ENCODE measurements around the gene INVS. TPM values are rescaled to one million over a fixed set of nuclear protein-coding genes. Genes with fewer than 3 reads are reported as not detected.
"Not testable (repeated sequence)": the region's sequence is repeated elsewhere in the genome, so short reads cannot be mapped to it uniquely, and the experiment has no call there.

Gene INVS
- total and polyA plus RNA-seq, 2 of the 4 experiments (the other 2 are of a cell fraction) = 9.2 to 33.5 TPM

DNA sequence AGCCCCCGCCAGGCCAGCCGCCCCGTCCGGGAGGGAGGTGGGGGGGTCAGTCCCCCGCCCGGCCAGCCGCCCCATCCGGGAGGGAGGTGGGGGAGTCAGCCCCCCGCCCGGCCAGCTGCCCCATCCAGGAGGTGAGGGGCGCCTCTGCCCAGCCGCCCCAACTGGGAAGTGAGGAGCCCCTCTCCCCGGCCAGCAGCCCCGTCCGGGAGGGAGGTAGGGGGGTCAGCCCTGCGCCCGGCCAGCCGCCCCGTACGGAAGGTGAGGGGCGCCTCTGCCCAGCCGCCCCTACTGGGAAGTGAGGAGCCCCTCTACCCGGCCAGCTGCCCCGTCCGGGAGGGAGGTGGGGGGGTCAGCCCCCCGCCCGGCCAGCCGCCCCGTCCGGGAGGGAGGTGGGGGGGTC is 31.1 kb upstream of the INVS start:
- H2BK5ac ChIP-seq (ENCODE audit: low read depth, low read length, poor library complexity, severe bottlenecking); H2BK120ac ChIP-seq (ENCODE audit: low read depth, low read length); H4K8ac ChIP-seq (ENCODE audit: low read depth in 2 of 2, low read length in 2 of 2); H2AFZ ChIP-seq (replicated peaks; ENCODE audit: low read length, poor library complexity); CTCF ChIA-PET; H2BK15ac ChIP-seq (ENCODE audit: low read depth, low read length); dilution Hi-C loops (cut with HindIII; ENCODE audit: low sequenced_read_pairs, unreplicated experiment); H2BK20ac ChIP-seq (ENCODE audit: low read depth, low read length); H3K56ac ChIP-seq (ENCODE audit: extremely low read depth, insufficient read depth, low read length); H3K27ac ChIP-seq (ENCODE audit: insufficient read depth, low read length); H3K23ac ChIP-seq (ENCODE audit: low read depth, low read length); intact Hi-C loops (cut with micrococcal nuclease); H2AK5ac ChIP-seq (ENCODE audit: low read depth, low read length); H3K36me3 ChIP-seq (ENCODE audit: control insufficient read depth, insufficient read depth, low read length); H2AK9ac ChIP-seq (replicated peaks; ENCODE audit: low read depth, low read length, poor library complexity); H3K4ac ChIP-seq (ENCODE audit: low read depth, low read length); DNase-seq; H4K5ac ChIP-seq (ENCODE audit: low read depth, low read length); BruUV-seq (replicated peaks); in situ Hi-C loops (cut with MboI; ENCODE audit: low sequenced_read_pairs); H3K4me3 ChIP-seq (ENCODE audit: insufficient read depth, low read depth, low read length); H3K9me3 ChIP-seq (ENCODE audit: control insufficient read depth, insufficient read depth, low read length); H3K9ac ChIP-seq (ENCODE audit: low read depth, low read length); POLR2A ChIA-PET (ENCODE audit: unreplicated experiment); H3K14ac ChIP-seq (replicated peaks; ENCODE audit: low read depth, low read length); H4K91ac ChIP-seq (ENCODE audit: insufficient read depth, low read depth, low read length); ATAC-seq (ENCODE audit: low read depth); H3K9me1 ChIP-seq (ENCODE audit: insufficient read depth, low read length); H3K27me3 ChIP-seq (ENCODE audit: control insufficient read depth, insufficient read depth, low read length); H3K4me2 ChIP-seq (ENCODE audit: low read depth, low read length); H3K18ac ChIP-seq (ENCODE audit: low read depth, low read length): not testable (repeated sequence)
- peaks cover 14 to 46% of the 10 kb centered on the region in 2 experiments for H3K79me1 ChIP-seq (ENCODE audit: low read depth in 1 of 2, low read length in 2 of 2)
- H4K20me1 ChIP-seq (ENCODE audit: insufficient read depth, low read length) = peaks cover 13% of the 10 kb centered on the region; the same call in 1 of the 2 replicates
- H3K4me1 ChIP-seq (ENCODE audit: control insufficient read depth, insufficient read depth, low read length) = peaks cover 12% of the 10 kb centered on the region
- WGBS, 2 experiments (ENCODE audit: extremely low coverage in 2 of 2, insufficient read length in 1 of 2) = 97% methylated on average over 5 of the region's 30 CpGs; no CpG with 5 or more reads in 1 of the 2 experiments

DNA sequence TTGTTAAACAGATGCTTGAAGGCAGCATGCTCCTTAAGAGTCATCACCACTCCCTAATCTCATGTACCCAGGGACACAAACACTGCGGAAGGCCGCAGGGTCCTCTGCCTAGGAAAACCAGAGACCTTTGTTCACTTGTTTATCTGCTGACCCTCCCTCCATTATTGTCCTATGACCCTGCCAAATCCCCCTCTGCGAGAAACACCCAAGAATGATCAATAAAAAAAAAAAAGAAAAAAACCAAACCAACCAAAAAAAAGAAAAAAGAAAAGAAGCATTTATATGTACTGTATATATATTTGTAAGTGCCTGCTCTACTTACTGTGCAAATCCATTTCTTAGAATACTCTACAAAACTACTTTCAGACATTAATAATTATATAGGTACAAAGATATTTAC is 30.0 kb upstream of the INVS start:
- H4K5ac ChIP-seq (ENCODE audit: low read depth, low read length); intact Hi-C loops (cut with micrococcal nuclease); BruUV-seq (replicated peaks); H3K14ac ChIP-seq (replicated peaks; ENCODE audit: low read depth, low read length); H3K4me3 ChIP-seq (ENCODE audit: insufficient read depth, low read depth, low read length); dilution Hi-C loops (cut with HindIII; ENCODE audit: low sequenced_read_pairs, unreplicated experiment); POLR2A ChIA-PET (ENCODE audit: unreplicated experiment); H3K18ac ChIP-seq (ENCODE audit: low read depth, low read length); ATAC-seq (ENCODE audit: low read depth); H4K8ac ChIP-seq (ENCODE audit: low read depth in 2 of 2, low read length in 2 of 2); H3K27me3 ChIP-seq (ENCODE audit: control insufficient read depth, insufficient read depth, low read length); H2BK20ac ChIP-seq (ENCODE audit: low read depth, low read length); H3K4me2 ChIP-seq (ENCODE audit: low read depth, low read length); H4K91ac ChIP-seq (ENCODE audit: insufficient read depth, low read depth, low read length); DNase-seq; H3K27ac ChIP-seq (ENCODE audit: insufficient read depth, low read length); H3K56ac ChIP-seq (ENCODE audit: extremely low read depth, insufficient read depth, low read length); H2BK15ac ChIP-seq (ENCODE audit: low read depth, low read length); H2AFZ ChIP-seq (replicated peaks; ENCODE audit: low read length, poor library complexity); H3K9me3 ChIP-seq (ENCODE audit: control insufficient read depth, insufficient read depth, low read length); H2BK5ac ChIP-seq (ENCODE audit: low read depth, low read length, poor library complexity, severe bottlenecking); H3K9ac ChIP-seq (ENCODE audit: low read depth, low read length); in situ Hi-C loops (cut with MboI; ENCODE audit: low sequenced_read_pairs); H2AK5ac ChIP-seq (ENCODE audit: low read depth, low read length); H3K36me3 ChIP-seq (ENCODE audit: control insufficient read depth, insufficient read depth, low read length); H2AK9ac ChIP-seq (replicated peaks; ENCODE audit: low read depth, low read length, poor library complexity); H2BK120ac ChIP-seq (ENCODE audit: low read depth, low read length); H3K9me1 ChIP-seq (ENCODE audit: insufficient read depth, low read length); CTCF ChIA-PET; H3K23ac ChIP-seq (ENCODE audit: low read depth, low read length); H3K4ac ChIP-seq (ENCODE audit: low read depth, low read length): not testable (repeated sequence)
- H3K79me1 ChIP-seq (ENCODE audit: low read depth in 1 of 2, low read length in 2 of 2) = peaks cover 15 to 41% of the 10 kb centered on the region in 2 experiments
- H4K20me1 ChIP-seq (ENCODE audit: insufficient read depth, low read length) = peaks cover 20% of the 10 kb centered on the region; the same call in 1 of the 2 replicates
- H3K4me1 ChIP-seq (ENCODE audit: control insufficient read depth, insufficient read depth, low read length) = peaks cover 12% of the 10 kb centered on the region
- WGBS, 2 experiments (ENCODE audit: extremely low coverage in 2 of 2, insufficient read length in 1 of 2) = no CpG with 5 or more reads among the region's 3 CpGs
